Progenitor cell of endocrine pancreas (in vitro differentiated cells): ENCODE data around the gene HAPLN2. TPM values are rescaled to one million over a fixed set of nuclear protein-coding genes. Genes with fewer than 3 reads are reported as not detected.
A peak's percentile ranks its signal among the peaks of the same experiment; 100 is the strongest.

Experiments
- DNase-seq: peaks from one replicate; pipeline ENCODE4 v3.0.0; 2021; ENCODE audit warnings: low spot score; ENCODE audit not compliant: unreplicated experiment
- H3K27ac Mint-ChIP-seq: 2 replicates; pipeline ENCODE4 v1.8.0; 2021; ENCODE audit warnings: mild to moderate bottlenecking, moderate library complexity, mixed read lengths
- H3K27me3 Mint-ChIP-seq: 2 replicates; pipeline ENCODE4 v1.8.0; 2021; ENCODE audit warnings: mixed read lengths
- H3K36me3 Mint-ChIP-seq: 2 replicates; pipeline ENCODE4 v1.8.0; 2022; ENCODE audit warnings: mixed read lengths; ENCODE audit not compliant: insufficient read depth
- H3K4me1 Mint-ChIP-seq: 2 replicates; pipeline ENCODE4 v1.8.0; 2021; ENCODE audit warnings: low read depth, mixed read lengths
- H3K4me3 Mint-ChIP-seq: 2 replicates; pipeline ENCODE4 v1.8.0; 2021; ENCODE audit warnings: low read depth, mild to moderate bottlenecking, moderate library complexity, mixed read lengths
- H3K9me3 Mint-ChIP-seq: 2 replicates; pipeline ENCODE4 v1.8.0; 2021; ENCODE audit warnings: low read depth, mixed read lengths
- CTCF ChIP-seq: fragments of 200-600 bp; sonication (generic); IDR thresholded peaks from one replicate; pipeline ENCODE4 v1.5.0; 2021; ENCODE audit warnings: antibody characterized with exemption, mild to moderate bottlenecking; ENCODE audit not compliant: unreplicated experiment
- total RNA-seq: library from RNA; stranded (reverse); gene quantifications from 2 replicates; pipeline ENCODE4 v1.2.1, GENCODE V29; 2021

The HAPLN2 gene
- total RNA-seq, 1 donor from 2014 or later, result 0.38 TPM

GRCh38 chr1:156654700-156655099 lies 35.5 kb downstream of the HAPLN2 start:
- H3K4me3 Mint-ChIP-seq, result no peak overlapping the region
- peaks cover 93% of the 10 kb centered on the region for H3K27me3 Mint-ChIP-seq
- H3K27ac Mint-ChIP-seq, result no peak overlapping the region
- H3K4me1 Mint-ChIP-seq, result peaks cover 4% of the 10 kb centered on the region
- TF ChIP-seq CTCF, result no peak
- no peaks in the 10 kb centered on the region for H3K9me3 Mint-ChIP-seq
- DNase-seq, result no peak
- H3K36me3 Mint-ChIP-seq, result no peaks in the 10 kb centered on the region

- Mint-ChIP-seq H3K27me3 (peaks cover 88% of the 10 kb centered on the region), H3K4me3 (no peak overlapping the region), H3K36me3 (no peaks in the 10 kb centered on the region), H3K27ac (no peak overlapping the region), H3K9me3 (no peaks in the 10 kb centered on the region), H3K4me1 (peaks cover 6% of the 10 kb centered on the region)
- DNase-seq, result no peak
- TF ChIP-seq CTCF, result no peak
Observed at GRCh38 chr1:156655151-156655903, 36.1 kb downstream of the HAPLN2 start.

GRCh38 chr1:156655904-156656516 lies 36.8 kb downstream of the HAPLN2 start:
- H3K4me3 Mint-ChIP-seq, result no peak overlapping the region
- H3K27ac Mint-ChIP-seq, result no peak overlapping the region
- H3K27me3 Mint-ChIP-seq, result peaks cover 81% of the 10 kb centered on the region

GRCh38 chr1:156656806-156657740 lies 37.9 kb downstream of the HAPLN2 start:
- H3K27ac Mint-ChIP-seq, result no peak overlapping the region
- peaks cover 18% of the 10 kb centered on the region for H3K4me1 Mint-ChIP-seq
- H3K36me3 Mint-ChIP-seq, result no peaks in the 10 kb centered on the region
- no peaks in the 10 kb centered on the region for H3K9me3 Mint-ChIP-seq
- DNase-seq, result peak; percentile 73
- H3K4me3 Mint-ChIP-seq, result no peak overlapping the region
- H3K27me3 Mint-ChIP-seq, result peaks cover 73% of the 10 kb centered on the region
- TF ChIP-seq CTCF, result peak; percentile 93

More at GRCh38 chr1:156655904-156656516, 36.8 kb downstream of the HAPLN2 start:
- DNase-seq, result no peak
- Mint-ChIP-seq H3K36me3 (no peaks in the 10 kb centered on the region), H3K9me3 (no peaks in the 10 kb centered on the region), H3K4me1 (peaks cover 10% of the 10 kb centered on the region)
- TF ChIP-seq CTCF, result no peak

GRCh38 chr1:156657741-156658319 lies 38.6 kb downstream of the HAPLN2 start:
- no peak overlapping the region for H3K27ac Mint-ChIP-seq
- no peaks in the 10 kb centered on the region for H3K9me3 Mint-ChIP-seq
- no peak overlapping the region for H3K4me3 Mint-ChIP-seq
- H3K27me3 Mint-ChIP-seq, result peaks cover 68% of the 10 kb centered on the region
- DNase-seq, result no peak
- H3K36me3 Mint-ChIP-seq, result no peaks in the 10 kb centered on the region
- peaks cover 20% of the 10 kb centered on the region for H3K4me1 Mint-ChIP-seq
- no peak for TF ChIP-seq CTCF
